Psoas muscle (tissue), 8 donors: Measurements from ENCODE around the gene PINK1. TPM values are rescaled to one million over a fixed set of nuclear protein-coding genes. Genes with fewer than 3 reads are reported as not detected.

ENCODE experiments used
- ATAC-seq, 4 donors: fragments of 200-7000 bp; cut with Tn5 transposase; one replicate each; pipeline ENCODE4 v1.9.1; 2020; ENCODE audit warnings: moderate library complexity in 3 of 4, mild to moderate bottlenecking in 2 of 4
- DNase-seq, 2 donors: peaks; one replicate each; pipeline ENCODE4 v3.0.0-alpha.2; 2020
- H3K27ac ChIP-seq: fragments of 200-600 bp; one replicate; pipeline ENCODE4 v1.8.0; 2022
- H3K27me3 ChIP-seq, 3 donors: fragments of 200-600 bp in 1 of 3; one replicate each; pipeline versions ENCODE4 v1.6.1 to v1.8.0; 2013 to 2022; ENCODE audit warnings: low read length in 2 of 3, mild to moderate bottlenecking in 2 of 3, moderate library complexity in 1 of 3; ENCODE audit not compliant: insufficient read depth in 3 of 3
- H3K36me3 ChIP-seq, 2 donors: fragments of 200-600 bp in 1 of 2; one replicate each; pipeline versions ENCODE4 v1.6.1 to v1.8.0; 2013 to 2022; ENCODE audit warnings: low read depth in 1 of 2, mild to moderate bottlenecking in 1 of 2, moderate library complexity in 1 of 2; ENCODE audit not compliant: insufficient read depth in 1 of 2
- H3K4me1 ChIP-seq: fragments of 200-600 bp; one replicate; pipeline ENCODE4 v1.8.0; 2022
- H3K4me3 ChIP-seq: fragments of 200-600 bp; one replicate; pipeline ENCODE4 v1.8.0; 2022; ENCODE audit warnings: mild to moderate bottlenecking
- H3K9me3 ChIP-seq: fragments of 200-600 bp; one replicate; pipeline ENCODE4 v1.8.0; 2022
- CTCF ChIP-seq: fragments of 200-600 bp; IDR thresholded peaks from one replicate; pipeline ENCODE4 v1.8.0; 2022; ENCODE audit warnings: antibody characterized with exemption
- WGBS, 3 donors: extraction: QIAGEN DNeasy Blood & Tissue Kit; methylation state at CpG; one replicate each; pipeline versions ENCODE4 v1.1.6 to v1.1.7; 2013; 5-methylcytosine and 5-hydroxymethylcytosine counted together
- intact Hi-C, 2 donors: fragments of 100-400 bp; cut with DNase I; formaldehyde crosslinking; loops; one replicate each; pipeline versions ENCODE4 v1.11.0 to v1.14.2; 2022
- polyA plus RNA-seq, 3 donors: library from polyadenylated mRNA; stranded (reverse); fragments of 200-250 nt; gene quantifications; one replicate each; pipeline ENCODE4 v1.2.3, GENCODE V29; 2013
- total RNA-seq, 4 donors: library from RNA; stranded (reverse); fragmentation: NEBNext Ultra II Directional in 2 of 4; extraction: Animal tissue kit (Norgen Biotek cat#: 25700) in 2 of 4; gene quantifications; one replicate each; pipeline versions ENCODE4 v1.2.1 to v1.2.4, GENCODE V29; 2021 to 2023
- donor health status: healthy with polysubstance abuse.
- donor health status: DM: no; HTN: no; CAD: no; lungs with moderate emphysema.
- donor health status: Bipolar disorder and iron deficiency.
- donor health status: healthy.
- donor health status: DM: yes; HTN: yes; CAD: no.
- donor health status: DM: no; HTN: no; CAD: no.
- donor health status: DM: no; HTN: no; CAD: no.
- donor health status: DM: yes; HTN: yes; CAD: no.

The PINK1 gene
- total and polyA plus RNA-seq, 7 donors: 218 to 506 (median 383) TPM

- ATAC-seq: no peak
- Histone ChIP-seq H3K4me3 (no peak overlapping the region), H3K36me3 (peaks cover 14 to 99% of the 10 kb centered on the region in 2 donors), H3K4me1 (no peaks in the 10 kb centered on the region), H3K27ac (no peak overlapping the region), H3K9me3 (no peaks in the 10 kb centered on the region), H3K27me3 (no peaks in the 10 kb centered on the region)
- no peak for TF ChIP-seq CTCF
- no peak for DNase-seq
- 87 to 96% (median 87%) methylated on average over 12 to 14 of the region's 14 CpGs for WGBS, 3 donors
- intact Hi-C loops: no loop called here
These were observed 12.2 kb downstream of the PINK1 start for GRCh38 chr1:20645414-20645813.

- Histone ChIP-seq H3K4me3 (no peak overlapping the region), H3K27me3 (no peaks in the 10 kb centered on the region), H3K9me3 (no peaks in the 10 kb centered on the region), H3K27ac (no peak overlapping the region), H3K4me1 (no peaks in the 10 kb centered on the region), H3K36me3 (peaks cover 17 to 99% of the 10 kb centered on the region in 2 donors)
- no peak for TF ChIP-seq CTCF
- WGBS, 3 donors: 78 to 83% (median 81%) methylated on average over 13 of the region's 13 CpGs
- no peak for ATAC-seq
- intact Hi-C loops: no loop called here
- DNase-seq: no peak
These were observed 15.2 kb downstream of the PINK1 start for GRCh38 chr1:20648438-20648837.

- no peak for ATAC-seq
- Histone ChIP-seq H3K4me1 (no peaks in the 10 kb centered on the region), H3K27ac (no peak overlapping the region), H3K9me3 (no peaks in the 10 kb centered on the region), H3K27me3 (no peaks in the 10 kb centered on the region), H3K4me3 (no peak overlapping the region), H3K36me3 (peaks cover 21 to 99% of the 10 kb centered on the region in 2 donors)
- TF ChIP-seq CTCF: no peak
- intact Hi-C loops: no loop called here
- 86 to 92% (median 91%) methylated on average over 15 of the region's 15 CpGs for WGBS, 3 donors
- no peak for DNase-seq
These were observed 15.7 kb downstream of the PINK1 start for GRCh38 chr1:20648946-20649345.

- no peak overlapping the region for H3K4me3 ChIP-seq
- H3K27me3 ChIP-seq: no peaks in the 10 kb centered on the region
- intact Hi-C loops: no loop called here
- peaks cover 4% of the 10 kb centered on the region for H3K4me1 ChIP-seq
- no peak for TF ChIP-seq CTCF
- no peak overlapping the region for H3K27ac ChIP-seq
- ATAC-seq (no peak), DNase-seq (no peak)
- WGBS, 3 donors: 93 to 97% (median 95%) methylated on average over 15 of the region's 15 CpGs
- H3K36me3 ChIP-seq: peaks cover 29 to 100% of the 10 kb centered on the region in 2 donors
- no peaks in the 10 kb centered on the region for H3K9me3 ChIP-seq
These were observed 19.0 kb downstream of the PINK1 start for GRCh38 chr1:20652300-20652699.

GRCh38 chr1:20654104-20654690 lies 20.9 kb downstream of the PINK1 start:
- no peak overlapping the region for H3K27ac ChIP-seq
- DNase-seq: peak; percentile 53 to 78

More at GRCh38 chr1:20654104-20654690, 20.9 kb downstream of the PINK1 start:
- peaks cover 13% of the 10 kb centered on the region for H3K4me1 ChIP-seq
- TF ChIP-seq CTCF: no peak
- peak in 3 of 4 donors; percentile 46 to 73 (median 69) for ATAC-seq
- H3K4me3 ChIP-seq: no peak overlapping the region
- H3K27me3 ChIP-seq: no peaks in the 10 kb centered on the region
- H3K9me3 ChIP-seq: no peaks in the 10 kb centered on the region
- H3K36me3 ChIP-seq: peaks cover 26 to 100% of the 10 kb centered on the region in 2 donors
- WGBS, 3 donors: 53 to 72% (median 66%) methylated on average over 20 of the region's 20 CpGs
- intact Hi-C loops: no loop called here
